ENCODE data around the gene VWDE. TPM values are rescaled to one million over a fixed set of nuclear protein-coding genes. Genes with fewer than 3 reads are reported as not detected.

The VWDE gene
- total RNA-seq, 2 experiments from 2014 or later, result 0.98 to 1.5 TPM

DNA sequence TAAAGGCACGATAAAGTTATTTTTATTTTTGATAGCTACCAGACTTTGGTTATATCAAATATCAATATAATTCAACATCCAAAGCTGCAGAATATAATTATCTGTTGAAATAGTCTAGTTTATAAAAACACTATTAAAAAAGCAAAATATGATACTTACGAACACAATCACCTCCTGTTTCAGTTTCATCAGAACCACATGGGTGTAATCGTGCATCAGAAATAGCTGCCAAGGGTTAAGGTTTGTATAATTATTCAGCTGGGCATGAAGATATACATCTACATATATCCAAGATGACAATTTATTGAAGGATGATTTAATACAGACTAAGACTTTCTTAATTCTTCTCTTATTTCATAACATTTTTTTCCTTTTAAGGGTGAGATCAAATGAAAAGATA lies 20.3 kb downstream of the VWDE start:
- Mint-ChIP-seq H3K27ac (no peak overlapping the region), H3K4me3 (no peak overlapping the region), H3K4me1 (no peaks in the 10 kb centered on the region), H3K27me3 (no peaks in the 10 kb centered on the region), H3K9me3 (no peaks in the 10 kb centered on the region), H3K36me3 (no peaks in the 10 kb centered on the region)
- no peak for DNase-seq

DNA sequence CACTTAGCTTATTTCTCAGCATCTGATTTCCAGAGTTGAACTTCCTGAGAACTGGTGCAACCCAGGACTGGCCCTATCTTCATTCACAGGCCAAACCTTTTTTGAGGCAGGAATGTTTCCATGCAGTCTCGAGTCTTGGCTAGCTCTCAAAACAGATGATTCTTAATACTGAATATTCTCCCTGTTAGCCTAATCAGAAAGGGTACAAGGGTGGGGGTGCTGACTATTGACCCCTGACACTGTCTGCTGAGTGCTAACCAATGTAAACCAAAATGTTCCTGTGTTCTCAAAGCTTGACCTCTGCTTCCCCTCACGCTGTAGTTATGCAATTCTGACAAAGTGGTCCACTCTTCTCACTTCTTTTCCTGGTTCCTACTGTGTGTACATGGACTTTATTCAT lies 25.3 kb downstream of the VWDE start:
- Mint-ChIP-seq H3K4me1 (no peaks in the 10 kb centered on the region), H3K9me3 (no peaks in the 10 kb centered on the region), H3K36me3 (no peaks in the 10 kb centered on the region), H3K27ac (no peak overlapping the region), H3K4me3 (no peak overlapping the region), H3K27me3 (no peaks in the 10 kb centered on the region)
- no peak for DNase-seq

DNA sequence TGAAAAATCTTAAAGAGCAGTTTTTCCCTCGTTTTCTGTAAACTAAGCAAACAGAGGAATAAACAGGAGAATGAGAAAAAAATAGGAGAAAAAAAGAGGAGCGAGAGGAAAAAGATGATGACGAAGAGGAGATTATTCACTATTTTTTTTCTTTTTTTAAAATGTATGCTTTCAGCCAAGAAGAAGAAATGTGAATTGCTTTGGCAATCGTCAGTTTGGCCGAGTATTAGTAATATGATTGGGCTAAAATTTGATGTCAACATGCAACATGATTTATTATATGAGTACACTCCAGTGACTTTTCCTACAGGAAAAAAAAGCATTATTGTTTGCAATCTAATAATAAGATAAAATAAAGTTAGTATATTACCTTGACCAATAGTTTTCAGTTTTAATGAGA lies 26.3 kb downstream of the VWDE start:
- Mint-ChIP-seq H3K36me3 (no peaks in the 10 kb centered on the region), H3K4me3 (no peak overlapping the region)

DNA sequence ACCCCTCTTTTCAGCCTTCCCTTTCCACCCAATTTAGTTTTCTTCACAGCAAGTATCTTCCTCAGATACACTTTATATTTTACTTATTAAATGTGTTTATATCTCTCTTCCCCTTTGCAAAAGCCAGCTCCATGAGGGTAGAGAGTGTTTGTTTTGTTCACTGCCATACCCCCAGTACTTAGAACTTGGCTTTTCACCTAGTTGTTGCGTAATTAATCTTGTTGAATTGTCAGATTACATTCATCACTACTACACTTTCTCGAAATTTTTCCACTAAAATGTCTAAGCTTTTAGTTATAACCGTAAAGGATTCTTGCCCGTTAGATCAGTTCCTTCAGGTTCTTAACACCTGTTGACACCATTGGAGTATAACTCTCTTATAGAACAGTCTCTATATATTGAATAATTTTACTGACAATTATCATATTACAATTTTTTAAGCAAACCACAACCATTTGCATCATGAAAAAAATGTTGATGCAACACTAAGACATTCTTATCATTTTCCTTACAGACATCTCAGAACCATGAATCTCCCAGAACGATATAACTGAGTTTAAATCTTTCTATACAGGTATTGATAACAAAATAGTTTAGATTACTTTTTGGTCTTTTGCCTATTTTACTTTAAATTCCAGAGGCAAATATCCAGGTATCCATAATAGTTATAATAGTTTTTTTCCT lies 29.9 kb downstream of the VWDE start:
- no peak overlapping the region for H3K4me3 Mint-ChIP-seq
- no peaks in the 10 kb centered on the region for H3K27me3 Mint-ChIP-seq
- H3K36me3 Mint-ChIP-seq, result no peaks in the 10 kb centered on the region
- H3K9me3 Mint-ChIP-seq, result no peaks in the 10 kb centered on the region
- no peak for DNase-seq
- H3K27ac Mint-ChIP-seq, result no peak overlapping the region
- no peaks in the 10 kb centered on the region for H3K4me1 Mint-ChIP-seq

More for the DNA sequence above, 26.3 kb downstream of the VWDE start:
- no peaks in the 10 kb centered on the region for H3K4me1 Mint-ChIP-seq
- no peaks in the 10 kb centered on the region for H3K9me3 Mint-ChIP-seq
- H3K27me3 Mint-ChIP-seq, result no peaks in the 10 kb centered on the region
- no peak overlapping the region for H3K27ac Mint-ChIP-seq
- no peak for DNase-seq

DNA sequence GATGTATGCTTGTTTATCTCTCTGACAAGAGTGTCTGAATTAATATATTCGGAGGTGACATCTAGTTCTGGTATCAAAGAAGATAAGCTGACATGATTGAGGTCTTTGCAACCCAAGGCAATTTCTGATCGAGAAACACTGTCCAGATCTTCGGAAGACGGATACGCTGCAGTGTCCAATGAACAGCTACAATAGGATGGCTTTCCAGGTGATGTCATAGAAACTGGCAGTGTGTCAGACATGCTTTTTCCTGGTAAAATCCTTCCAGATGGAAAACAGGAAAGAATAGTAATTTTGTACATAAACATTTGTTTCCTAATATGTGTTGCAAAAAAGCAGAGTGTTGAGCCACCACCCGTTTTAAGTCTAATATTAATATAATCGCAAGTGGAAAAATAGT lies 33.4 kb downstream of the VWDE start:
- H3K9me3 Mint-ChIP-seq, result no peaks in the 10 kb centered on the region
- H3K4me3 Mint-ChIP-seq, result no peak overlapping the region
- DNase-seq, result no peak
- H3K36me3 Mint-ChIP-seq, result no peaks in the 10 kb centered on the region
- no peak overlapping the region for H3K27ac Mint-ChIP-seq
- H3K27me3 Mint-ChIP-seq, result no peaks in the 10 kb centered on the region
- no peaks in the 10 kb centered on the region for H3K4me1 Mint-ChIP-seq

DNA sequence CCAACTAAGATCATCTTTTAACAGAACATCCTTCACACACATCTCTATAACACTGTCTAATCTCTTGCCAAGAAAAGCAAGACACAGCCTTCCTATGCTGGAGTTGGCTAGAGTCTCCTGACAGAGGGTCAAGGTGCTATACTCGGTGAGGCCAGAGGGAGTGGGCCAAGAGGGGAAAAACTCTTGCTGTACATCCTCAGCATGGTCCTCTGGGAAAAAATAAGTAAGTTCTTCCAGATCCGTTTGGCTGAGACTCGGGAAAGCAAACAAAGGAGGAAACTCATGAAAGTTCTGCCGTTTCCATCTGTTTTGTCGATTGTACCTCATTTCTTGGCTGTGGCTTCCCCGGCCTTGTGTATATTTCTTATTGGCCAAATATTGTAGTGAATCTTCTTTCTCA lies 33.9 kb downstream of the VWDE start:
- Mint-ChIP-seq H3K27me3 (no peaks in the 10 kb centered on the region), H3K9me3 (no peaks in the 10 kb centered on the region), H3K27ac (no peak overlapping the region), H3K36me3 (no peaks in the 10 kb centered on the region), H3K4me3 (no peak overlapping the region), H3K4me1 (no peaks in the 10 kb centered on the region)
- no peak for DNase-seq

DNA sequence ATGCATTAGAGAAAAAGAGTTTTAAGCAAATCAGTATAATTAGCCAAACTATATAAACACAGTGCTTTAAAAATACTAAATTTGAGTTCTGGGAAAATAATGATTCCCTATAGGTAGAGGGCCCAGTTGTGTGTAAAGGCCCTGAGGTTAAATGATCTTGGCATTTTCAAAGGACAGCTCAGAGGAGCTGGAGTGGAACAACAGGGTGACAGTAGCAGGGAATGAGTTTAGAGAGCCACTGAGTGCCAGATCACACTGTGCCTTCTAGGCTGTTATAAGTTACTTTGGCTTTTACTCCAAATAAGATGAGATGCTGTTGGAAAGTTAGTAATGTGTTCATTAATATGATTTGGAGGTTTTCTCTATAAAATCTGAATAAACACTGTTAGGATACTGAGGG lies 34.6 kb downstream of the VWDE start:
- no peaks in the 10 kb centered on the region for H3K27me3 Mint-ChIP-seq
- no peak overlapping the region for H3K4me3 Mint-ChIP-seq
- H3K27ac Mint-ChIP-seq, result no peak overlapping the region
- no peaks in the 10 kb centered on the region for H3K36me3 Mint-ChIP-seq
- H3K9me3 Mint-ChIP-seq, result no peaks in the 10 kb centered on the region
- H3K4me1 Mint-ChIP-seq, result no peaks in the 10 kb centered on the region
- no peak for DNase-seq

DNA sequence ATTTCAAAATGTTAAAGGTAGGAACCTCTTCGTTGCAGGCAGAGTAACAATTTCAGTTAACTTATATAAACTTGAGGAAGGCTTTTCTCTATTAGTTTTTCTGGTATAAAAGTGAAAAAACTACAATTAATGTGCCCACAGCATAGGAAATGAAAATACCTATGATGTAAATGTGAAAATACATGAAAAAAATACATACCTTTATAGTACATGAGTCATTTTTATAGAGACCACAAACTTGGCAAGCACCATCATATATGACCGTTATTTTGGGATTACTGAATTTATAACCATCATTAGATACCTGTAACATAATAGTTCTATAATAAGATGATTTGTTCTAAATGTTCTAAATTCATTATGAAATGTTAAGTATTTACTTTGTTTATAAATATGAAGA lies 42.7 kb downstream of the VWDE start:
- Mint-ChIP-seq H3K27me3 (no peaks in the 10 kb centered on the region), H3K4me3 (no peak overlapping the region), H3K27ac (no peak overlapping the region), H3K36me3 (no peaks in the 10 kb centered on the region), H3K4me1 (peaks cover 2% of the 10 kb centered on the region), H3K9me3 (no peaks in the 10 kb centered on the region)
- DNase-seq, result no peak

DNA sequence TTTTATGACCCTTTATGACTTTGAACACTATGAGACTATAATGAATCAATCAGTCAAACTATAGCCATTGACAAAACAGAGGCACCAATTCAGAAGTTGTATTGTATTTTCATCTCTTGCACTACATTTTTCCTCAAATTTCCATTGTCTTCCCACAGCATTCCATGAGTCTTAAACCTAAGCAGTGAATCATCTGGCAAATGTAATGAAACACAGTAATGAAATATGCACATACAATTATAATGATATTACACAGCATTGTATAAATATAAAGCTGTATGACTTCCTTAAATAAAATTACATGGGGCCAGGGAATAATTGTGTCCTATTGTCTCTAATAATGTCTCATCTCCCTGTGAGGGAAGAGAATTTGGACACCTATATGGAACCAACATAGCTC lies 45.0 kb downstream of the VWDE start:
- Mint-ChIP-seq H3K9me3 (no peaks in the 10 kb centered on the region), H3K4me3 (no peak overlapping the region), H3K36me3 (no peaks in the 10 kb centered on the region), H3K27me3 (no peaks in the 10 kb centered on the region), H3K27ac (no peak overlapping the region), H3K4me1 (peaks cover 2% of the 10 kb centered on the region)
- DNase-seq, result no peak

DNA sequence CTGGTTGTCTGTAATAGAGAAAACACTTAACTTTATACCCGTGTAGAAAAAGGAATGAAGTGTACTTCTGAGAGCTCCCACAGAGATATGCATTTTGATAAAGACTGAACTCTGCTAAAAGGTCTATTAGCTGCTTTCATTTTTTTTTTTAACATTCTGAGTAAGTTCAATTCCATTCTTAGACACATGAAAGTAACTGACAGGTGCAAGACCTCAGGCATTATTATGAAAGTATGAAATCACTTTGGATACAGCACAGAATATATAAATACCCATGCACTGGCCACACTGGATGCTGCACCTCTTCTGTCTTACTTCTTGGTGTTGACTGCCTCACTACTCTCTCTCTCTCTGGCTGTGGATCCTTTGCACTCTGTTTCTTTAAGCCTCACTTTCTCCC lies 46.2 kb downstream of the VWDE start:
- no peaks in the 10 kb centered on the region for H3K36me3 Mint-ChIP-seq
- H3K4me3 Mint-ChIP-seq, result no peak overlapping the region
- H3K9me3 Mint-ChIP-seq, result no peaks in the 10 kb centered on the region
- no peaks in the 10 kb centered on the region for H3K27me3 Mint-ChIP-seq
- H3K4me1 Mint-ChIP-seq, result no peaks in the 10 kb centered on the region
- DNase-seq, result no peak
- H3K27ac Mint-ChIP-seq, result no peak overlapping the region

DNA sequence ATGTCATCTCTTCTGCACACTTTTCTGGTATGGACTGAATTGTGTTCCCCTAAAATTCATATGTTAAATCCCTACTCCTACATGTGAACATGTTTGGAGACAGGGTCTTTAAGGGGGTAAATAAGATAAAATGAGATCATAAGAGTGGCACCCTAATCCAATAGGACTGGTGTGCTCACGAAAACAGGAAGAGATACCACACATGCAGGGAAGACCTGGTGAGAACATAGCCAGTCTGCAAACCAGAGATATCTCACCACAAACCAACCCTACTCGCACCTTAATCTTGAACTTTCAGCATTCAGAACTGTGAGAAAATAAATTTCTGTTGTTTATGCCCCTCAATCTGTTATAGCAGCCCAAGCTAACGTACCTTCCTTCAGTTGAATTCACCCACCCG lies 51.8 kb downstream of the VWDE start:
- no peak overlapping the region for H3K4me3 Mint-ChIP-seq
- H3K36me3 Mint-ChIP-seq, result no peaks in the 10 kb centered on the region
- no peak for DNase-seq
- no peak overlapping the region for H3K27ac Mint-ChIP-seq
- peaks cover 2% of the 10 kb centered on the region for H3K9me3 Mint-ChIP-seq
- peaks cover 5% of the 10 kb centered on the region for H3K4me1 Mint-ChIP-seq
- H3K27me3 Mint-ChIP-seq, result no peaks in the 10 kb centered on the region

DNA sequence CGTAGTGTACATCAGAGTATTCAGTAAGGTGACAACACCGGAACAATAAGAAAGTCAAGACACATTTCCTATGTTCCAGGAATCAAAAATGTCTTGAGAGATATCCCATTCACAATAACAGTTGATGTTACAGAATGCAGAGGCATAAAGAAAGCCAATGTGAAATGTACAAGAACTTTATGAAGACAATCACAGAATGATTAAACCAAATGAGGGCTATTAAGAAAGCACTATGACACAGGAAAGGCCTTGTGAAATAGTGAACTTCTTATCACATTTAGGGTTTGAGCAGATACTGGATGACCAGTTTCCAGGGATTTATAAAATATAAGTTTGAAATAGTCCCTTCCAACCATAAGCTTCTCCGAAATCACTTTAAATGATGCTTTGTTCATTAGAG lies 52.7 kb downstream of the VWDE start:
- Mint-ChIP-seq H3K27ac (no peak overlapping the region), H3K27me3 (no peaks in the 10 kb centered on the region), H3K4me3 (no peak overlapping the region), H3K9me3 (peaks cover 2% of the 10 kb centered on the region), H3K36me3 (no peaks in the 10 kb centered on the region), H3K4me1 (peaks cover 5% of the 10 kb centered on the region)
- no peak for DNase-seq

DNA sequence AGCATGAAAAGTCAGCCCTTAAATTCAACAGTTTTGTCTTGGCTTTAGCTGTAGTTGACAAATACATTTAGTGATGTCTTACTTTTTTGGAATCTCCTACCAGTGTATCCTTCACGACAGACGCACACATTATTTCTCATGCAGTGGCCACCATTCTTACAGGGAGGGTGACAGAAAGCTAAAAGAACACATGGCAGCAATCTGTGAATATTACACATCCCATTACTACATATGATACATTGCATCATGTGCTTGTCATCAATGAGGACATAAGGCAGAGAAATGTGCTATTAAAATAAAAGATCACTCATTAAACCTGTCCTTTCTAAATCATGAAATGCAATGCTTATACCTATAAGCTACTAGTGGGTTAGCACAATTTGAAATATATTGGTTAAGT lies 66.6 kb downstream of the VWDE start:
- Mint-ChIP-seq H3K36me3 (no peaks in the 10 kb centered on the region), H3K4me3 (no peak overlapping the region), H3K9me3 (no peaks in the 10 kb centered on the region), H3K27me3 (no peaks in the 10 kb centered on the region), H3K27ac (no peak overlapping the region), H3K4me1 (no peaks in the 10 kb centered on the region)
- no peak for DNase-seq

DNA sequence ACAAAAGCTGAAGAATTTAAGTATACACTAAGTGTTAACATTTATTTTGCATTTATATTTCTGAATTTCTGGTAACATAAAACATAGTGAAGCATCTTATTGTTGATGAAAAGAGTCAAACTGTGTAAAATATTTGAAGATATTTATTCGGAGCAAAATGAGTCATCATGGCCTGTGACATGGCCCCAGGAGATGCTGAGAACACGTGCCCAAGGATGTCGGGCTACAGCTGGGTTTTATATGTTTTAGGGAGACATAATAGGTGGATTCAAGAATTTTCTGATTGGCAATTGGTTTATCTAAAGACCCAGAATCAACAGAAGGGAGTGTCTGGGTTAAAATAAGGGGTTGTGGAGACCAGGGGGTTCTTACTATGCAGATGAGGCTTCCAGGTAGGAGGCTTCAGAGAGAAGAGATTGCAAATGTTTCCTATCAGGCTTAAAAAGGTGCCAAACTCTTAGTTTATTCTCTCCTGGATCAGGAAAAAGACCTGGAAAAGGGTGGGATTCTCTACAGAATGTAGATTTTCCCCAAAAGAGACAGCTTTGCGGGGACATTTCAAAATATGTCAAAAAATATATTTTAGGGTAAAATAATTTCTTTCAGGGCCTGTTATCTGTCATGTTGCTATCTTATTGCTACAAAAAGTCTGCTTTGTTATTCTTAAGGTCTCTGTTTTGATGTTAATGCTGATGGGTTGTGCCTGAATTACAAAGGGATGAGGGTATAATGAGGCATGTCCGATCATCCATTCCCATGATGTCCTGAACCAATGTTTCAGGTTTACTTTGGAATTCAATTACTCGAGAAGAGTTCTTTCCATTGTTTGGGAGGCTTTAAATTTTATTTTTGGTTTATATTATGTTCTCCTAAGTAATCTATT lies 74.5 kb downstream of the VWDE start:
- Mint-ChIP-seq H3K36me3 (no peaks in the 10 kb centered on the region), H3K27me3 (no peaks in the 10 kb centered on the region), H3K27ac (no peak overlapping the region), H3K4me3 (no peak overlapping the region), H3K9me3 (no peaks in the 10 kb centered on the region), H3K4me1 (no peaks in the 10 kb centered on the region)
- DNase-seq, result no peak

DNA sequence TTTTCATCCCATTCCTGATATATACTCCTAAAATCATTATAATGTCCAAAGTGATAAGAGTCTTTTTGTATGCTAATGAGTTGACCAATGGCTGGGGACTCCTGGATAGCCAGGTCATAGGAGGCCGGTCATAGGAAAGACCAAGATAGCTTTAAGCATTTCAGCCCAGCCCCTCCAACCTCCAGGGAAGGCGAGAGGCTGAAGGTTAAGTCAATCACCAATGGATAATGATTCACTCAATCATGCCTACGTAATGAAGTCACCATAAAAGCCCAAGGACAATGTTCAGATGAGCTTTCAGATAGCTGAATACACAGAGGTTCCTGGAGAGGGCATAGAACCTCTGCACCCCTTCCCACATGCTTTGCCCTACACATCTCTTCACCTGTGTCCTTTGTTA lies 75.7 kb downstream of the VWDE start:
- no peak for DNase-seq
- no peaks in the 10 kb centered on the region for H3K36me3 Mint-ChIP-seq
- no peaks in the 10 kb centered on the region for H3K27me3 Mint-ChIP-seq

DNA sequence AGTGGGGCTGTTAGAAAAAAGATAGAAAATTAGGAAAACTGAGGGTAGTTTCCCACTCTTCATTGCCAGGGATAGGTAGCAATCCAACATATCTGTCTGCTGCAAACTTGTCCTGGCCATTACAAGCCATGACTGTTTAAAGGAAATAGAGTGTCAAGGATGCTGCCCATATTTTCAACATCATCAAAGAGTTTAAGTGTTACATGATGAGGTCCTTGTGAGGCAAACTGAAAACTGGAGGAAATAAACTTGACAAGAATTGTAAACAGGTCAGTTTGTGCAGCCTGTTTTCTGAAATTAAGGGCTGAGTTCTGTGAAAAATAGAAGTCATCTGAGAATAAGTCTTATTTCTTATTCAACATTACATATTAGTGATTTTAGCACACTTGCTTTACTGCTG lies 78.0 kb downstream of the VWDE start:
- H3K9me3 Mint-ChIP-seq, result no peaks in the 10 kb centered on the region
- peaks cover 8% of the 10 kb centered on the region for H3K4me1 Mint-ChIP-seq
- no peak for DNase-seq
- H3K27ac Mint-ChIP-seq, result no peak overlapping the region
- no peak overlapping the region for H3K4me3 Mint-ChIP-seq
- H3K27me3 Mint-ChIP-seq, result no peaks in the 10 kb centered on the region
- no peaks in the 10 kb centered on the region for H3K36me3 Mint-ChIP-seq

More for the DNA sequence above, 75.7 kb downstream of the VWDE start:
- Mint-ChIP-seq H3K4me3 (no peak overlapping the region), H3K9me3 (no peaks in the 10 kb centered on the region), H3K4me1 (no peaks in the 10 kb centered on the region), H3K27ac (no peak overlapping the region)

Data from activated naive CD8-positive, alpha-beta T cell treated with anti-CD3 and anti-CD28 coated beads for 36 hours (primary cell).